GM23338 (cell line): ENCODE results near the gene AR. TPM values are rescaled to one million over a fixed set of nuclear protein-coding genes. Genes with fewer than 3 reads are reported as not detected.

ENCODE experiments used
- ATAC-seq: fragments of 200-7000 bp; cut with Tn5 transposase; 3 replicates; pipeline ENCODE4 v1.9.1; 2020
- DNase-seq: peaks from one replicate; pipeline ENCODE4 v3.0.0-alpha.2; 2015; ENCODE audit warnings: low spot score
- H2AFZ ChIP-seq: fragments of 200-600 bp; sonication (generic); 2 replicates; pipeline ENCODE4 v1.8.0; 2016; ENCODE audit warnings: antibody characterized with exemption, mild to moderate bottlenecking, moderate library complexity
- H3F3A ChIP-seq: fragments of 200-600 bp; sonication (generic); replicated peaks from 2 replicates; pipeline ENCODE4 v1.8.0; 2017; ENCODE audit warnings: antibody characterized with exemption, mixed run types, low read depth
- H3K27ac ChIP-seq: fragments of 200-600 bp; sonication (generic); 2 replicates; pipeline ENCODE4 v1.6.1; 2016; ENCODE audit warnings: low read depth
- H3K27me3 ChIP-seq: fragments of 200-600 bp; sonication (generic); 2 replicates; pipeline ENCODE4 v1.8.0; 2016; ENCODE audit warnings: mild to moderate bottlenecking, mixed run types, moderate library complexity; ENCODE audit not compliant: insufficient read depth
- H3K36me3 ChIP-seq: fragments of 200-600 bp; sonication (generic); 2 replicates; pipeline ENCODE4 v1.8.0; 2016; ENCODE audit warnings: mild to moderate bottlenecking; ENCODE audit not compliant: insufficient read depth
- H3K4me1 ChIP-seq: fragments of 200-600 bp; sonication (generic); 2 replicates; pipeline ENCODE4 v1.8.0; 2016; ENCODE audit warnings: mild to moderate bottlenecking, moderate library complexity; ENCODE audit not compliant: insufficient read depth
- H3K4me2 ChIP-seq: fragments of 200-600 bp; sonication (generic); 2 replicates; pipeline ENCODE4 v1.7.1; 2017; ENCODE audit warnings: mixed run types
- H3K4me3 ChIP-seq: fragments of 200-600 bp; sonication (generic); 2 replicates; pipeline ENCODE4 v1.6.1; 2016; ENCODE audit warnings: mixed run types
- H3K79me2 ChIP-seq: fragments of 200-600 bp; sonication (generic); replicated peaks from 2 replicates; pipeline ENCODE4 v1.8.0; 2017; ENCODE audit warnings: mild to moderate bottlenecking; ENCODE audit not compliant: insufficient read depth
- H3K9me2 ChIP-seq: fragments of 200-600 bp; sonication (generic); 2 replicates; pipeline ENCODE4 v1.8.0; 2017; ENCODE audit not compliant: insufficient read depth
- H4K20me1 ChIP-seq: fragments of 200-600 bp; sonication (generic); replicated peaks from 2 replicates; pipeline ENCODE4 v1.8.0; 2017; ENCODE audit warnings: mild to moderate bottlenecking; ENCODE audit not compliant: insufficient read depth
- H3K27ac Mint-ChIP-seq: 2 replicates; pipeline ENCODE4 v1.8.0; 2020; ENCODE audit warnings: inconsistent platforms, mild to moderate bottlenecking, moderate library complexity, mixed read lengths
- H3K27me3 Mint-ChIP-seq: 3 replicates; pipeline ENCODE4 v1.8.0; 2022; ENCODE audit warnings: low read depth, mild to moderate bottlenecking, moderate library complexity, mixed read lengths, inconsistent platforms; ENCODE audit not compliant: insufficient read depth, poor library complexity
- H3K36me3 Mint-ChIP-seq: 3 replicates; pipeline ENCODE4 v1.8.0; 2021; ENCODE audit warnings: low read depth, mild to moderate bottlenecking, inconsistent platforms, moderate library complexity, mixed read lengths
- H3K4me1 Mint-ChIP-seq: 3 replicates; pipeline ENCODE4 v1.8.0; 2020; ENCODE audit warnings: mild to moderate bottlenecking, inconsistent platforms, mixed read lengths
- H3K4me3 Mint-ChIP-seq: 3 replicates; pipeline ENCODE4 v1.8.0; 2021; ENCODE audit warnings: moderate library complexity, mild to moderate bottlenecking, inconsistent platforms, mixed read lengths
- H3K9me3 Mint-ChIP-seq: 3 replicates; pipeline ENCODE4 v1.8.0; 2020; ENCODE audit warnings: moderate library complexity, mild to moderate bottlenecking, inconsistent platforms, mixed read lengths
- CREB1 ChIP-seq: fragments of 250-450 bp; sonication (Bioruptor Pico); IDR thresholded peaks from 2 replicates; pipeline ENCODE4 v1.5.0; 2020; ENCODE audit warnings: low read depth, mild to moderate bottlenecking, moderate library complexity
- CTCF ChIP-seq, 2 experiments: fragments of 200-600 bp in 1 of 2; sonication (generic) in 1 of 2; conservative IDR thresholded peaks; 2 replicates each; pipeline versions ENCODE4 v1.5.1 to v1.6.1; 2016 to 2017; ENCODE audit warnings: antibody characterized with exemption in 2 of 2, low read depth in 2 of 2, mild to moderate bottlenecking in 2 of 2, moderate library complexity in 1 of 2
- ETS1 ChIP-seq: IDR thresholded peaks from 2 replicates; pipeline ENCODE4 v1.6.1; 2016; ENCODE audit warnings: antibody characterized with exemption
- EZH2 ChIP-seq: fragments of 200-600 bp; sonication (generic); IDR thresholded peaks from one replicate; pipeline ENCODE4 v1.8.0; 2017; ENCODE audit warnings: antibody characterized with exemption, mild to moderate bottlenecking, low read depth; ENCODE audit not compliant: unreplicated experiment
- EZH2phosphoT487 ChIP-seq: fragments of 200-600 bp; sonication (generic); IDR thresholded peaks from one replicate; pipeline ENCODE4 v1.8.1; 2018; ENCODE audit warnings: antibody characterized with exemption; ENCODE audit not compliant: unreplicated experiment
- JUNB ChIP-seq: IDR thresholded peaks from one replicate; pipeline ENCODE4 v1.6.1; 2016; ENCODE audit warnings: antibody characterized with exemption; ENCODE audit not compliant: unreplicated experiment
- NANOG ChIP-seq: IDR thresholded peaks from 2 replicates; pipeline ENCODE4 v1.6.1; 2016; ENCODE audit warnings: antibody characterized with exemption, borderline replicate concordance
- POLR2AphosphoS5 ChIP-seq: IDR thresholded peaks from 2 replicates; pipeline ENCODE4 v1.6.1; 2016; ENCODE audit warnings: antibody characterized with exemption, low read depth
- REST ChIP-seq: IDR thresholded peaks from one replicate; pipeline ENCODE4 v1.6.1; 2018; ENCODE audit warnings: antibody characterized with exemption; ENCODE audit not compliant: unreplicated experiment
- STAT1 ChIP-seq: IDR thresholded peaks from one replicate; pipeline ENCODE4 v1.6.1; 2016; ENCODE audit warnings: antibody characterized with exemption; ENCODE audit not compliant: unreplicated experiment
- ZNF114 ChIP-seq: fragments of 250-450 bp; sonication (Bioruptor Pico); IDR thresholded peaks from 2 replicates; pipeline ENCODE4 v1.5.0; 2020; ENCODE audit warnings: mild to moderate bottlenecking, moderate library complexity
- ZNF331 ChIP-seq: fragments of 250-450 bp; sonication (Bioruptor Pico); IDR thresholded peaks from 2 replicates; pipeline ENCODE4 v1.5.0; 2020; ENCODE audit warnings: low read depth, mild to moderate bottlenecking, moderate library complexity
- ZNF462 ChIP-seq: fragments of 250-450 bp; sonication (Bioruptor Pico); IDR thresholded peaks from 2 replicates; pipeline ENCODE4 v1.5.0; 2020; ENCODE audit warnings: mild to moderate bottlenecking, moderate library complexity
- polyA plus RNA-seq: library from polyadenylated mRNA; unstranded; fragments of >200 nt; fragmentation: Nextera tagmentation; extraction: Ambion mirVana; gene quantifications from 2 replicates; pipeline ENCODE4 v1.2.1, GENCODE V29; 2016
- total RNA-seq: library from RNA; depleted of rRNA; stranded (reverse); fragments of >200 nt; shearing (Covaris generic); gene quantifications from 2 replicates; pipeline ENCODE4 v1.2.3, GENCODE V29; 2014

AR gene
- total and polyA plus RNA-seq, 2 experiments from 2014 or later = 11.2 to 13.3 TPM

GRCh38 chrX:67613996-67614395 lies 70.2 kb downstream of the AR start:
- H3K9me2 ChIP-seq = no peaks in the 10 kb centered on the region
- no peak overlapping the region for H3K27ac ChIP-seq
- H2AFZ ChIP-seq = no peak overlapping the region
- Mint-ChIP-seq H3K4me3 (no peak overlapping the region), H3K4me1 (peaks cover 9% of the 10 kb centered on the region), H3K27ac (no peak overlapping the region), H3K9me3 (peaks cover 2% of the 10 kb centered on the region; the same call in 1 of the 3 replicates), H3K27me3 (no peaks in the 10 kb centered on the region), H3K36me3 (peaks cover 5% of the 10 kb centered on the region; the same call in 2 of the 3 replicates)
- TF ChIP-seq CREB1 (CRISPR knock-in tag) = no peak
- TF ChIP-seq EZH2phosphoT487 = no peak
- no peak for TF ChIP-seq ETS1
- no peak for TF ChIP-seq ZNF331 (CRISPR knock-in tag)
- no peak for TF ChIP-seq CTCF (conservative IDR thresholded peaks at IDR 0.05; ENCODE audit: low read depth in 2 of 2)
- no peak for TF ChIP-seq REST
- no peak for TF ChIP-seq ZNF462
- TF ChIP-seq EZH2 = no peak
- TF ChIP-seq JUNB = no peak
- no peak for TF ChIP-seq STAT1
- no peak for TF ChIP-seq ZNF114 (CRISPR knock-in tag)
- TF ChIP-seq POLR2AphosphoS5 = no peak
- TF ChIP-seq NANOG = no peak
- no peaks in the 10 kb centered on the region for H3K27me3 ChIP-seq
- ATAC-seq = no peak
- no peak overlapping the region for H3K4me3 ChIP-seq
- DNase-seq = no peak
- H3F3A ChIP-seq = no peaks in the 10 kb centered on the region
- peaks cover 8% of the 10 kb centered on the region; the same call in 1 of the 2 replicates for H3K4me1 ChIP-seq
- H4K20me1 ChIP-seq = no peaks in the 10 kb centered on the region
- H3K36me3 ChIP-seq = no peaks in the 10 kb centered on the region
- H3K4me2 ChIP-seq = no peak overlapping the region
- peaks cover 10% of the 10 kb centered on the region for H3K79me2 ChIP-seq
